DOHH2 (cell line): ENCODE results near the gene CIDEB.

Experiments
- H3F3A ChIP-seq: fragments of 200-600 bp; sonication (generic), shearing (Covaris generic); 2 replicates; pipeline ENCODE4 v1.6.0; 2016; ENCODE audit warnings: antibody characterized with exemption, mild to moderate bottlenecking; ENCODE audit not compliant: control insufficient read depth, insufficient read depth
- H3K27ac ChIP-seq: fragments of 200-600 bp; sonication (generic); 2 replicates; pipeline ENCODE4 v1.5.1; 2014; ENCODE audit warnings: low read depth, mild to moderate bottlenecking, low read length, moderate library complexity
- H3K27me3 ChIP-seq: fragments of 200-600 bp; sonication (generic); 2 replicates; pipeline ENCODE4 v1.6.1; 2014; ENCODE audit warnings: mild to moderate bottlenecking, low read length, mixed read lengths; ENCODE audit not compliant: control insufficient read depth
- H3K36me3 ChIP-seq: fragments of 200-600 bp; sonication (generic); 2 replicates; pipeline ENCODE4 v1.6.1; 2014; ENCODE audit warnings: mild to moderate bottlenecking, low read length, moderate library complexity, mixed read lengths; ENCODE audit not compliant: control insufficient read depth
- H3K4me1 ChIP-seq: fragments of 200-600 bp; sonication (generic); 2 replicates; pipeline ENCODE4 v1.6.1; 2014; ENCODE audit warnings: mild to moderate bottlenecking, low read length, mixed read lengths; ENCODE audit not compliant: control insufficient read depth
- H3K4me2 ChIP-seq: fragments of 200-600 bp; sonication (generic); 2 replicates; pipeline ENCODE4 v1.6.0; 2014; ENCODE audit warnings: mild to moderate bottlenecking, low read length, moderate library complexity
- H3K4me3 ChIP-seq: fragments of 200-600 bp; sonication (generic); 2 replicates; pipeline ENCODE4 v1.5.1; 2014; ENCODE audit warnings: mild to moderate bottlenecking, low read length, mixed read lengths
- H3K79me2 ChIP-seq: fragments of 200-600 bp; sonication (generic); 2 replicates; pipeline ENCODE4 v1.6.1; 2014; ENCODE audit warnings: mild to moderate bottlenecking, low read length, mixed read lengths; ENCODE audit not compliant: control insufficient read depth
- H3K9me2 ChIP-seq: fragments of 200-600 bp; sonication (generic); replicated peaks from 2 replicates; pipeline ENCODE4 v1.6.1; 2014; ENCODE audit warnings: mild to moderate bottlenecking, low read length, mixed read lengths; ENCODE audit not compliant: control insufficient read depth
- H3K9me3 ChIP-seq: fragments of 200-600 bp; sonication (generic); 2 replicates; pipeline ENCODE4 v1.6.1; 2014; ENCODE audit warnings: antibody characterized with exemption, low read length, mixed read lengths; ENCODE audit not compliant: control insufficient read depth, insufficient read depth
- H4K20me1 ChIP-seq: fragments of 200-600 bp; sonication (generic); 2 replicates; pipeline ENCODE4 v1.6.0; 2014; ENCODE audit warnings: low read depth, mild to moderate bottlenecking, antibody characterized with exemption, low read length, moderate library complexity; ENCODE audit not compliant: control insufficient read depth, insufficient read depth
- CTCF ChIP-seq: fragments of 200-600 bp; sonication (generic); IDR thresholded peaks from one replicate; pipeline ENCODE4 v1.5.1; 2014; ENCODE audit warnings: antibody characterized with exemption, mild to moderate bottlenecking, low read depth, low read length; ENCODE audit not compliant: poor library complexity, severe bottlenecking
- EZH2phosphoT487 ChIP-seq: fragments of 200-600 bp; sonication (generic); IDR thresholded peaks from 2 replicates; pipeline ENCODE4 v1.6.1; 2017; ENCODE audit warnings: borderline replicate concordance, mild to moderate bottlenecking, antibody characterized with exemption, low read length, moderate library complexity, mixed read lengths

The CIDEB gene

GRCh38 chr14:24259282-24260025 is 48.3 kb downstream of the CIDEB start:
- H3K4me2 ChIP-seq, result no peak overlapping the region
- no peaks in the 10 kb centered on the region for H3K79me2 ChIP-seq
- H3K4me3 ChIP-seq, result no peak overlapping the region
- H3F3A ChIP-seq, result peaks cover 3% of the 10 kb centered on the region; the same call in 1 of the 2 replicates
- H3K27ac ChIP-seq, result no peak overlapping the region
- no peaks in the 10 kb centered on the region for H3K4me1 ChIP-seq
- no peak for TF ChIP-seq CTCF
- TF ChIP-seq EZH2phosphoT487, result no peak
- no peaks in the 10 kb centered on the region for H3K9me2 ChIP-seq
- no peaks in the 10 kb centered on the region for H3K36me3 ChIP-seq
- H3K27me3 ChIP-seq, result no peaks in the 10 kb centered on the region
- H3K9me3 ChIP-seq, result no peaks in the 10 kb centered on the region
- H4K20me1 ChIP-seq, result no peaks in the 10 kb centered on the region

- Histone ChIP-seq H3K27ac (no peak overlapping the region), H4K20me1 (no peaks in the 10 kb centered on the region), H3K36me3 (no peaks in the 10 kb centered on the region), H3K4me3 (no peak overlapping the region), H3F3A (peaks cover 3% of the 10 kb centered on the region; the same call in 1 of the 2 replicates), H3K27me3 (no peaks in the 10 kb centered on the region), H3K4me1 (no peaks in the 10 kb centered on the region), H3K79me2 (no peaks in the 10 kb centered on the region), H3K9me2 (no peaks in the 10 kb centered on the region), H3K4me2 (no peak overlapping the region), H3K9me3 (no peaks in the 10 kb centered on the region)
- TF ChIP-seq CTCF, result no peak
- no peak for TF ChIP-seq EZH2phosphoT487
These were observed 49.1 kb downstream of the CIDEB start for GRCh38 chr14:24258548-24259265.

- no peak overlapping the region for H3K4me2 ChIP-seq
- no peaks in the 10 kb centered on the region for H3K4me1 ChIP-seq
- no peaks in the 10 kb centered on the region for H3K9me3 ChIP-seq
- no peaks in the 10 kb centered on the region for H3K79me2 ChIP-seq
- no peaks in the 10 kb centered on the region for H3K9me2 ChIP-seq
- no peaks in the 10 kb centered on the region for H3K36me3 ChIP-seq
- H3K4me3 ChIP-seq, result no peak overlapping the region
- no peaks in the 10 kb centered on the region for H4K20me1 ChIP-seq
- H3K27ac ChIP-seq, result no peak overlapping the region
- TF ChIP-seq CTCF, result no peak
- TF ChIP-seq EZH2phosphoT487, result no peak
- H3F3A ChIP-seq, result peaks cover 3% of the 10 kb centered on the region; the same call in 1 of the 2 replicates
- no peaks in the 10 kb centered on the region for H3K27me3 ChIP-seq
These were observed 49.7 kb downstream of the CIDEB start for GRCh38 chr14:24258119-24258518.
